ENCODE data around the gene TUBB6. TPM values are rescaled to one million over a fixed set of nuclear protein-coding genes. Genes with fewer than 3 reads are reported as not detected.

The TUBB6 gene
- total and polyA plus RNA-seq, 2 donors (not counting 1 experiment from before 2014, with no cell fraction given) = 269 to 646 TPM

DNA sequence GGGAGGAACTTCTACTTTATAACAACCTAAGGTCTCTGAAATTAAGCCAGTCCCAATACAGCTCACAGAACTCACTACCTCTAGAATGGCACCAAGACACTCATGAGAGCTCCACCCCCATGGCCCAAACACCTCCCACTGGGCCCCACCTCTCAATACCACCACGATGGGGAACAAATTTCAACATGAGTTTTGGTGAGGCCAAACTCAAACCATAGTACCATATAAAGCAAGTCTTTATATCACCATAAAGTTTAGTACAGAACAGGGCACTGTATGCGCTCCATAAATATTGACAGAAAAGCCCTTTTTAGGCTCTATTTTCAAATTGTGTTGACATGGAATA, 65.7 kb downstream of the TUBB6 start:
- TF ChIP-seq, protein P1, sequence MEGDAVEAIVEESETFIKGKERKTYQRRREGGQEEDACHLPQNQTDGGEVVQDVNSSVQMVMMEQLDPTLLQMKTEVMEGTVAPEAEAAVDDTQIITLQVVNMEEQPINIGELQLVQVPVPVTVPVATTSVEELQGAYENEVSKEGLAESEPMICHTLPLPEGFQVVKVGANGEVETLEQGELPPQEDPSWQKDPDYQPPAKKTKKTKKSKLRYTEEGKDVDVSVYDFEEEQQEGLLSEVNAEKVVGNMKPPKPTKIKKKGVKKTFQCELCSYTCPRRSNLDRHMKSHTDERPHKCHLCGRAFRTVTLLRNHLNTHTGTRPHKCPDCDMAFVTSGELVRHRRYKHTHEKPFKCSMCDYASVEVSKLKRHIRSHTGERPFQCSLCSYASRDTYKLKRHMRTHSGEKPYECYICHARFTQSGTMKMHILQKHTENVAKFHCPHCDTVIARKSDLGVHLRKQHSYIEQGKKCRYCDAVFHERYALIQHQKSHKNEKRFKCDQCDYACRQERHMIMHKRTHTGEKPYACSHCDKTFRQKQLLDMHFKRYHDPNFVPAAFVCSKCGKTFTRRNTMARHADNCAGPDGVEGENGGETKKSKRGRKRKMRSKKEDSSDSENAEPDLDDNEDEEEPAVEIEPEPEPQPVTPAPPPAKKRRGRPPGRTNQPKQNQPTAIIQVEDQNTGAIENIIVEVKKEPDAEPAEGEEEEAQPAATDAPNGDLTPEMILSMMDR (conservative IDR thresholded peaks at IDR 0.05 in 1 of 2, IDR thresholded peaks at IDR 0.05 in 1 of 2; ENCODE audit: low read depth in 1 of 2, low read length in 2 of 2) = no peak
- TF ChIP-seq EZH2 (IDR thresholded peaks at IDR 0.05; ENCODE audit: low read length, missing control alignments) = no peak
- no peak overlapping the region for H3K4me2 ChIP-seq (ENCODE audit: extremely low read depth, insufficient read depth, low read length)
- H3K4me1 ChIP-seq (ENCODE audit: control insufficient read depth, extremely low read depth, insufficient read depth, low read length) = no peaks in the 10 kb centered on the region
- no peaks in the 10 kb centered on the region for H3K9me3 ChIP-seq (ENCODE audit: control insufficient read depth, insufficient read depth, low read depth, low read length)
- no peak for DNase-seq (ENCODE audit: low read depth in 2 of 2)
- no peak overlapping the region for H3K9ac ChIP-seq (ENCODE audit: insufficient read depth, low read length)
- peaks cover under 1% of the 10 kb centered on the region for H3K36me3 ChIP-seq (ENCODE audit: control insufficient read depth, insufficient read depth, low read length)
- no peak overlapping the region for H3K4me3 ChIP-seq (replicated peaks in 1 of 4; ENCODE audit: control extremely low read depth in 1 of 4, insufficient read depth in 1 of 4, low read depth in 3 of 4, low read length in 4 of 4)
- H3K27me3 ChIP-seq (ENCODE audit: control insufficient read depth, insufficient read depth, low read length) = no peaks in the 10 kb centered on the region
- peaks cover 58% of the 10 kb centered on the region for H3K79me2 ChIP-seq (ENCODE audit: control insufficient read depth, insufficient read depth, low read length)
- no peak overlapping the region for H2AFZ ChIP-seq (ENCODE audit: low read length)
- no peak overlapping the region for H3K27ac ChIP-seq (ENCODE audit: insufficient read depth, low read length)
- H4K20me1 ChIP-seq (ENCODE audit: control insufficient read depth, extremely low read depth, insufficient read depth, low read length) = no peaks in the 10 kb centered on the region

DNA sequence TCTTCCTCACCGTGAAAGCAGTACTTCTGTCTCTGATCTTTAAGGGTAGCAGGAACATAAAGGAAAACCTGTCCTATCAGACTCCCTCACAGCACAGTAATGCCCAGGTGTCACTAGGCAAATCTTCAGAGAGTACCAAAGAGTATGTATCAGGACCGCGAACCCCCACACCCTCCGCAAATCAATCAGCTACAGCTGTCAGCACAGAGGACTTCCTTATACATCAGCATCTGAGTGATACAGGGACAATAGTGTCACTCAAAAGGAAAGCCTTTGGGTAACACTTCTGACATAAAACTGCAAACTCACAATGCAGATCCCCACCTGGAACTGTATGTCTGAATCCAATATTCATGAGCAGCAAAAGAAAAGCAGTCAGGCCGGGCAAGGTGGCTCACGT, 66.4 kb downstream of the TUBB6 start:
- no peaks in the 10 kb centered on the region for H3K27me3 ChIP-seq (ENCODE audit: control insufficient read depth, insufficient read depth, low read length)
- no peaks in the 10 kb centered on the region for H4K20me1 ChIP-seq (ENCODE audit: control insufficient read depth, extremely low read depth, insufficient read depth, low read length)
- H3K4me2 ChIP-seq (ENCODE audit: extremely low read depth, insufficient read depth, low read length) = no peak overlapping the region
- no peaks in the 10 kb centered on the region for H3K9me3 ChIP-seq (ENCODE audit: control insufficient read depth, insufficient read depth, low read depth, low read length)
- TF ChIP-seq, protein P1 (conservative IDR thresholded peaks at IDR 0.05 in 1 of 2, IDR thresholded peaks at IDR 0.05 in 1 of 2; ENCODE audit: low read depth in 1 of 2, low read length in 2 of 2) = no peak
- no peak for TF ChIP-seq EZH2 (IDR thresholded peaks at IDR 0.05; ENCODE audit: low read length, missing control alignments)
- no peak overlapping the region for H3K27ac ChIP-seq (ENCODE audit: insufficient read depth, low read length)
- no peaks in the 10 kb centered on the region for H3K36me3 ChIP-seq (ENCODE audit: control insufficient read depth, insufficient read depth, low read length)
- H3K4me3 ChIP-seq (replicated peaks in 1 of 4; ENCODE audit: control extremely low read depth in 1 of 4, insufficient read depth in 1 of 4, low read depth in 3 of 4, low read length in 4 of 4) = no peak overlapping the region
- peaks cover 53% of the 10 kb centered on the region for H3K79me2 ChIP-seq (ENCODE audit: control insufficient read depth, insufficient read depth, low read length)
- H3K9ac ChIP-seq (ENCODE audit: insufficient read depth, low read length) = no peak overlapping the region
- H3K4me1 ChIP-seq (ENCODE audit: control insufficient read depth, extremely low read depth, insufficient read depth, low read length) = no peaks in the 10 kb centered on the region
- H2AFZ ChIP-seq (ENCODE audit: low read length) = no peak overlapping the region
- no peak for DNase-seq (ENCODE audit: low read depth in 2 of 2)

Other genes with a start within 250 kb of the TUBB6 start
- not detected in 2 replicates for gene ANKRD62, start 214.4 kb upstream of the TUBB6 start, total RNA-seq
- gene ANKRD62, start 214.4 kb upstream of the TUBB6 start, polyA plus RNA-seq = not detected in 2 replicates
- 0.26 and 1.7 TPM in 2 replicates for gene CIDEA, start 53.9 kb upstream of the TUBB6 start, total RNA-seq
- gene CIDEA, start 53.9 kb upstream of the TUBB6 start, polyA plus RNA-seq = 0.12 and 0.21 TPM in 2 replicates
- 38.5 and 41.0 TPM in 2 replicates for gene AFG3L2, start 69.0 kb downstream of the TUBB6 start, total RNA-seq
- gene AFG3L2, start 69.0 kb downstream of the TUBB6 start, polyA plus RNA-seq = 36.3 and 38.3 TPM in 2 replicates
- 6.9 and 11.2 TPM in 2 replicates for gene PRELID3A, start 99.7 kb downstream of the TUBB6 start, total RNA-seq
- 8.4 and 9.9 TPM in 2 replicates for gene PRELID3A, start 99.7 kb downstream of the TUBB6 start, polyA plus RNA-seq

All from fibroblast of lung (primary cell).